Uterus (tissue), 4 donors: ENCODE results near the gene RTCA. TPM values are rescaled to one million over a fixed set of nuclear protein-coding genes. Genes with fewer than 3 reads are reported as not detected.
"Not testable (repeated sequence)": the region's sequence is repeated elsewhere in the genome, so short reads cannot be mapped to it uniquely, and the experiment has no call there.

ENCODE experiments used
- DNase-seq, 2 donors: peaks; one replicate each; pipeline ENCODE4 v3.0.0-alpha.2; 2019 to 2020
- H3K27ac ChIP-seq, 2 donors: fragments of 200-600 bp; sonication (generic); 1 replicate in 1 of 2; 2 replicates in 1 of 2; pipeline ENCODE4 v1.5.1; 2016 to 2018
- H3K27me3 ChIP-seq, 2 donors: fragments of 200-600 bp; sonication (generic); one replicate each; pipeline ENCODE4 v1.5.1; 2018 to 2019; ENCODE audit warnings: control low read depth in 1 of 2
- H3K36me3 ChIP-seq, 2 donors: fragments of 200-600 bp; sonication (generic); one replicate each; pipeline ENCODE4 v1.5.1; 2019; ENCODE audit warnings: control low read depth in 1 of 2
- H3K4me1 ChIP-seq, 2 donors: fragments of 200-600 bp; sonication (generic); one replicate each; pipeline ENCODE4 v1.5.1; 2018 to 2019; ENCODE audit warnings: control low read depth in 1 of 2
- H3K4me3 ChIP-seq, 2 donors: fragments of 200-600 bp; sonication (generic); 1 replicate in 1 of 2; 2 replicates in 1 of 2; pipeline ENCODE4 v1.5.1; 2018 to 2019; ENCODE audit warnings: mild to moderate bottlenecking in 1 of 2
- H3K9me3 ChIP-seq, 2 donors: fragments of 200-600 bp; sonication (generic); one replicate each; pipeline ENCODE4 v1.5.1; 2019; ENCODE audit warnings: control low read depth in 1 of 2
- POLR2A ChIP-seq, 2 donors: fragments of 450-650 bp; IDR thresholded peaks; one replicate each; pipeline ENCODE4 v1.6.1; 2016; ENCODE audit warnings: antibody characterized with exemption in 2 of 2, mild to moderate bottlenecking in 1 of 2, moderate library complexity in 1 of 2
- intact Hi-C: fragments of 100-400 bp; cut with DNase I; formaldehyde crosslinking; loops from one replicate; pipeline ENCODE4 v1.15.1; 2023; ENCODE audit warnings: low total_unique reads
- microRNA counts, 2 donors: library from miRNA; unstranded; fragments of <30 nt; microRNA quantifications; one replicate each; lab custom pipeline; 2016 to 2017
- microRNA-seq: library from miRNA; unstranded; fragments of <30 nt; microRNA quantifications from one replicate; pipeline ENCODE4, GENCODE V29; 2016; ENCODE audit warnings: borderline microRNAs expressed, borderline replicate concordance
- small RNA-seq: library from RNA; depleted of rRNA; stranded (forward); fragments of <200 nt; gene quantifications from one replicate; pipeline ENCODE3, GENCODE V24; 2016
- total RNA-seq, 4 donors: library from RNA; depleted of rRNA in 3 of 4; stranded (reverse); fragments of >200 nt in 3 of 4; gene quantifications; one replicate each; pipeline versions ENCODE4 v1.1.0 to v1.2.4, GENCODE V29; 2014 to 2023
- TF ChIP-seq, protein P1 (sequence below), 4 experiments: fragments of 200-600 bp in 2 of 4; fragments of 450-650 bp in 2 of 4; sonication (generic) in 2 of 4; IDR thresholded peaks; one replicate each; pipeline ENCODE4 v1.5.1; 2016 to 2019; ENCODE audit warnings: antibody characterized with exemption in 4 of 4, mild to moderate bottlenecking in 2 of 4, moderate library complexity in 1 of 4
- donor health status: DM: yes; HTN: yes; CAD: no.

The RTCA gene
- total RNA-seq, 4 donors from 2014 or later = 8.7 to 29.5 (median 14.8) TPM

DNA sequence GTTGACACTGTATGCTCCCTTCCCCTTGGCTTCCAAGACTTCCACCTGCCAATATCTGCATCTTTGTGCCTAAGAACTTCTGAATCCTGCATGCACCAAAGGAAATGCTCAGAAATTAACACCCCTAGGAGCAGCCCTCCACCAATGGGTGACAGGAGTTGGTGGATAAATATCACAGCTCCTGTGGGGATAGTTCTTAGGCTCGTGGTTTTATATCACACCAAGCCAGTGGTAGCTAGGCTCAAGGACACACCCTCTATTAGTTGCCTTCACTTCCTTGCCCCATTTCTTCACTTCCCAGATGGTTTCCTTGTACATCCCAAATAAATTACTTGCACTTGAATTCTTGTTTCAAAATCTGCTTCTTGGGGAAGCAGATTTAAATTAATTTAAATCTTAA is 69.4 kb downstream of the RTCA start:
- H3K9me3 ChIP-seq = no peaks in the 10 kb centered on the region
- no peak for DNase-seq
- H3K27me3 ChIP-seq = no peaks in the 10 kb centered on the region
- H3K27ac ChIP-seq = no peak overlapping the region
- no peaks in the 10 kb centered on the region for H3K4me1 ChIP-seq
- intact Hi-C loops = no loop called here
- H3K36me3 ChIP-seq = no peaks in the 10 kb centered on the region
- TF ChIP-seq, protein P1, sequence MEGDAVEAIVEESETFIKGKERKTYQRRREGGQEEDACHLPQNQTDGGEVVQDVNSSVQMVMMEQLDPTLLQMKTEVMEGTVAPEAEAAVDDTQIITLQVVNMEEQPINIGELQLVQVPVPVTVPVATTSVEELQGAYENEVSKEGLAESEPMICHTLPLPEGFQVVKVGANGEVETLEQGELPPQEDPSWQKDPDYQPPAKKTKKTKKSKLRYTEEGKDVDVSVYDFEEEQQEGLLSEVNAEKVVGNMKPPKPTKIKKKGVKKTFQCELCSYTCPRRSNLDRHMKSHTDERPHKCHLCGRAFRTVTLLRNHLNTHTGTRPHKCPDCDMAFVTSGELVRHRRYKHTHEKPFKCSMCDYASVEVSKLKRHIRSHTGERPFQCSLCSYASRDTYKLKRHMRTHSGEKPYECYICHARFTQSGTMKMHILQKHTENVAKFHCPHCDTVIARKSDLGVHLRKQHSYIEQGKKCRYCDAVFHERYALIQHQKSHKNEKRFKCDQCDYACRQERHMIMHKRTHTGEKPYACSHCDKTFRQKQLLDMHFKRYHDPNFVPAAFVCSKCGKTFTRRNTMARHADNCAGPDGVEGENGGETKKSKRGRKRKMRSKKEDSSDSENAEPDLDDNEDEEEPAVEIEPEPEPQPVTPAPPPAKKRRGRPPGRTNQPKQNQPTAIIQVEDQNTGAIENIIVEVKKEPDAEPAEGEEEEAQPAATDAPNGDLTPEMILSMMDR (IDR thresholded peaks at IDR 0.05) = no peak
- no peak for TF ChIP-seq POLR2A (IDR thresholded peaks at IDR 0.05)
- no peak overlapping the region for H3K4me3 ChIP-seq

- H3K36me3 ChIP-seq, H3K27ac ChIP-seq, H3K9me3 ChIP-seq, H3K4me1 ChIP-seq, H3K4me3 ChIP-seq, DNase-seq, intact Hi-C loops, H3K27me3 ChIP-seq: not testable (repeated sequence)
Measured at GRCh38 chr1:100337878-100338277, 71.9 kb downstream of the RTCA start.

- H3K27ac ChIP-seq, intact Hi-C loops, DNase-seq: not testable (repeated sequence)
Measured at GRCh38 chr1:100339735-100340134, 73.7 kb downstream of the RTCA start.

GRCh38 chr1:100340494-100340893 is 74.5 kb downstream of the RTCA start:
- H3K27ac ChIP-seq = no peak overlapping the region
- intact Hi-C loops = no loop called here

More at GRCh38 chr1:100339735-100340134, 73.7 kb downstream of the RTCA start:
- not testable (repeated sequence) for H3K4me1 ChIP-seq, H3K4me3 ChIP-seq, H3K27me3 ChIP-seq, H3K36me3 ChIP-seq, H3K9me3 ChIP-seq

GRCh38 chr1:100342348-100342747 is 76.3 kb downstream of the RTCA start:
- intact Hi-C loops = no loop called here
- H3K27ac ChIP-seq = no peak overlapping the region
- H3K9me3 ChIP-seq = no peaks in the 10 kb centered on the region
- H3K4me1 ChIP-seq = no peaks in the 10 kb centered on the region
- no peaks in the 10 kb centered on the region for H3K36me3 ChIP-seq
- no peak overlapping the region for H3K4me3 ChIP-seq
- DNase-seq = no peak
- H3K27me3 ChIP-seq = no peaks in the 10 kb centered on the region
- no peak for TF ChIP-seq POLR2A (IDR thresholded peaks at IDR 0.05)
- TF ChIP-seq, protein P1 (IDR thresholded peaks at IDR 0.05) = no peak

More at GRCh38 chr1:100340494-100340893, 74.5 kb downstream of the RTCA start:
- Histone ChIP-seq H3K4me3 (no peak overlapping the region), H3K27me3 (no peaks in the 10 kb centered on the region), H3K9me3 (no peaks in the 10 kb centered on the region), H3K4me1 (no peaks in the 10 kb centered on the region), H3K36me3 (no peaks in the 10 kb centered on the region)
- TF ChIP-seq, protein P1 (IDR thresholded peaks at IDR 0.05) = no peak
- no peak for TF ChIP-seq POLR2A (IDR thresholded peaks at IDR 0.05)
- no peak for DNase-seq

MicroRNAs encoded within 50 kb of the gene (microRNA counts, 767-probe panel; counts per million panel counts)
- 0 counts per million in 2 donors for microRNA hsa-miR-553 (lab: Ali Mortazavi, UCI)

Small RNA genes within 50 kb of the gene (microRNA-seq; reads per million reads assigned to microRNA genes)
- not detected for gene MIR553

Small RNA genes within 50 kb of the gene (small RNA-seq; reads per million reads assigned to genes)
- gene AL445928.1 (not detected), gene MIR553 (not detected)

Other genes starting within 250 kb of the RTCA start
- gene SASS6, start 133.3 kb upstream of the RTCA start, total RNA-seq = 1 to 10 TPM in 3 of 4 donors, under 1 TPM in 1; 0.77 to 7.6 (median 4.5) TPM
- 10 to 100 TPM; 12.0 to 54.1 (median 22.7) TPM for gene TRMT13, start 133.1 kb upstream of the RTCA start, total RNA-seq
- 1 to 10 TPM in 3 of 4 donors, not detected in 1; 1.2 to 2.6 (median 1.5) TPM for gene LRRC39, start 88.0 kb upstream of the RTCA start, total RNA-seq
- 10 to 100 TPM in 2 of 4 donors, 1 to 10 TPM in 2; 6.4 to 15.2 (median 10.5) TPM for gene DBT, start 16.4 kb upstream of the RTCA start, total RNA-seq
- 10 to 100 TPM in 3 of 4 donors, 1 to 10 TPM in 1; 9.0 to 32.4 (median 23.0) TPM for gene CDC14A, start 86.3 kb downstream of the RTCA start, total RNA-seq